HUES6 (cell line): ENCODE results near the gene CAMK1G.

Experiments used
- H3K27ac ChIP-seq: 2 replicates; pipeline ENCODE4 v1.7.0; 2013; ENCODE audit warnings: low read depth, mild to moderate bottlenecking, low read length, inconsistent platforms
- H3K27me3 ChIP-seq: 2 replicates; pipeline ENCODE4 v1.6.1; 2013; ENCODE audit warnings: low read length; ENCODE audit not compliant: control insufficient read depth, insufficient read depth
- H3K36me3 ChIP-seq: 2 replicates; pipeline ENCODE4 v1.6.1; 2013; ENCODE audit warnings: low read length; ENCODE audit not compliant: control insufficient read depth, insufficient read depth
- H3K4me1 ChIP-seq: 2 replicates; pipeline ENCODE4 v1.6.1; 2013; ENCODE audit warnings: low read length; ENCODE audit not compliant: control insufficient read depth, insufficient read depth
- H3K4me3 ChIP-seq: 2 replicates; pipeline ENCODE4 v1.5.1; 2013; ENCODE audit warnings: low read depth, low read length
- H3K9ac ChIP-seq: one replicate; pipeline ENCODE4 v1.6.1; 2013; ENCODE audit warnings: mild to moderate bottlenecking, low read length
- H3K9me3 ChIP-seq: 2 replicates; pipeline ENCODE4 v1.6.1; 2013; ENCODE audit warnings: low read depth, low read length; ENCODE audit not compliant: control insufficient read depth, insufficient read depth

CAMK1G gene

DNA sequence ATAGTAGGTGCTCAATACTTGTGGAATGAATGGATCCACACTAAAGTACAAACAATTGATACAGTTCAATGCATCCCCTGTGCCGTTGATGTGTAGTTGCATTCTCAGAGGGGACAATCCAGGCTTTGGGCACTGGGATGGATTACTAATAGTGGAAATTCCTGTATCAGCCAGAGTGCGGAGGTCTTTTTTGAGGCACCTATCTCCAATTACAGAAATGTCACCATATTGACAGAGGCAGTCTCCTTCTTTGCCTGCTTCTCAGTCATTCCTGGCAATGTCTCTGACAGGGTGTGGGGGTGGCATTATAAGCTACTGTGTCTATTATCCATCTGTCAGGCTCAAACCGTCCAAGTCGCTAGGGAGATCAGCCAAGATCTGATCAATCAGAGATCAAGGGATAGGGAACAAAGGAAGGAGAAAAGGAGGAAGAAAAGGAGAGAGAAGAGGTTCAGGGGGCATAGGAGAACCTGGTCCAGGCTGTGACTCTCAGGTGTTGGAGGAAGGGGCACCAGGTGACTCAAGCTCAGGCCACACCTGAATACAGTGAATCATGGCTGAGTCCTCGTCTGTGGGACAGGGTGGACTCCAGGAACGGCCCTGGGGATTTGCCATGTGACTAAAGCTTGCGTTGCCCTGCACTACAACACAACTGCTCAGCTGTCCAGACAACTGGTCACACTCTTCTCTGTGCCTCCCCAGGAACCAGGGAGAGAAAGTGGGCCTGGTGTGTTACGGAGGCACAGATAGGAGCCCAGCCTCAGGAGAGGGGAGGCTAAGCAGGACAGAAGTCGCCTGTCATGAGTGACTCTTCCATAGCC, 72.1 kb downstream of the CAMK1G start:
- H3K27ac ChIP-seq = no peak overlapping the region
- H3K36me3 ChIP-seq = no peaks in the 10 kb centered on the region
- peaks cover 25% of the 10 kb centered on the region for H3K4me1 ChIP-seq
- no peaks in the 10 kb centered on the region for H3K27me3 ChIP-seq
- no peak overlapping the region for H3K4me3 ChIP-seq
- no peak overlapping the region for H3K9ac ChIP-seq
- no peaks in the 10 kb centered on the region for H3K9me3 ChIP-seq

DNA sequence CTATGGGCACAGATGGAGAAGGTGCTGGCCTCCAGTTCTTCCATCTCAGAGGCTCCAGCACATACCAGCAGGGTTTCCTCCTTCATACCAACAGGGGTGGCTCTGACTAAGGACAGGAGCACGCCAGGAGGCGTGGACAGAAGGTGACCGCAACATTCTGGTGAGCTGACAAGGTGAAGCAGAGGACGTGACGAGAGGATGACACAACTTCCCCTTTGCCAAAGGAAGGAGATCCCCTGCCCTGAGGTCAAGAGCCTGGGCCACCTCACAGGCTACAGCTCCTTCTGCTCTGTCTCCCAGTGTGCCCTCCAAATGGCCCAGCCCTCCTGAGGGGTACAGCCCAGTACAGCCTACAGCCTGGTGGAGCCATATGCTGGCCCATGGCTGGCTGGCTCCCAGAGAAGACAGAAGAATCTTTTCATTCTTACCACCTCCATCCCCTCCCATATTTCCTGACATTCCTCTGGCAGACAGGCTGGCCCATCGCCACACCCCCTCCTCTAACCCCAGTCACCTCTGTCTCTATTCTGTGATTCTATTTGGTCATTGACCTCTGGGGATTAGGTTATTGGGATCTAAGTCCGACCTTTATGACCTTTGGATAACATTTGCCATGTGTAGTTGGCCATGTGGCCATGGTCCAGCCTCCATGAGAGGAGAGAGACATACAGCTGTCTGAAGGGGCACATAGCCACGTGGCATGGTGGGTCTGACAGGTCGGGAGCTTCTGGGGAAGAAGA, 73.8 kb downstream of the CAMK1G start:
- no peaks in the 10 kb centered on the region for H3K9me3 ChIP-seq
- no peak overlapping the region for H3K4me3 ChIP-seq
- H3K27me3 ChIP-seq = no peaks in the 10 kb centered on the region
- H3K36me3 ChIP-seq = no peaks in the 10 kb centered on the region
- peaks cover 16% of the 10 kb centered on the region for H3K4me1 ChIP-seq
- H3K9ac ChIP-seq = no peak overlapping the region
- H3K27ac ChIP-seq = no peak overlapping the region

DNA sequence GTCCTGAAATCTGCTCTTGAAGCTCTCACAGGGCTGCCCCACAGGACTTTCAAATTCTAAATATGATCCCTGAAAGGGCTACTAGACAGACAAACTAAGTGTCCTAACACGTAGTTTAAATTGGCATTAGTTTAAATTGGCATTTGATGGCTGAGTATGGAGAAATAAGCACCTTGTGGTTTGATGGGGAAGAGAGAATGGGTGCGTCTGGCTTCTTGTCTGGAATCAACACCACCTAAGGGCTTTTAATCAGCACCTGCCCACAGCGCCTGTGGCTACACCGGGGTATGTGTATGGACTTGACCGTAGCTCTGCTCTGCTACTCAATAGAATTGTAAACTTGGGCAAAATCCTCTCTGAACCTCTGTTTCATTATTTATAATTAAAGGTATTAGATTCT, 74.4 kb downstream of the CAMK1G start:
- Histone ChIP-seq H3K4me1 (peaks cover 10% of the 10 kb centered on the region), H3K27ac (no peak overlapping the region)

DNA sequence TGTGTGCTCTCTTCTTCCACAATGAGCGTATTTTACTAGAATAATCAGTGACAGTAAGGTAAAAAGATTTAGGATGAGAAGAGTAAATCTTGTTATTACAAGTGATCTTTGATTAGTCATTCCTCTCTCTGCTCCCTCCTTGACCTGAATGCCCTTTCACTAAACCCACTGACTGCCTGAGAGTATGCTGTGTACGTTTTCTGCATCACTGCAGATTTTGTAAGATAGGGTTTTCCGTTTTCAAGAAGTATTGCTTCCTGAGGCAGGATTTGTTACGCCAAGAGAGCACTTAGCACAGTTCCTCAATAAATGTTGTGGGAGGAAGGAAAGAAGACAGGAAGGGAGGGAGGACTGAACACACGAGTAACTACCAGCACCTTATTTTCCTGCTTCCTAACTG, 76.4 kb downstream of the CAMK1G start:
- H3K4me3 ChIP-seq = no peak overlapping the region
- no peaks in the 10 kb centered on the region for H3K9me3 ChIP-seq
- no peaks in the 10 kb centered on the region for H3K4me1 ChIP-seq
- no peak overlapping the region for H3K27ac ChIP-seq
- no peaks in the 10 kb centered on the region for H3K27me3 ChIP-seq
- H3K9ac ChIP-seq = no peak overlapping the region
- no peaks in the 10 kb centered on the region for H3K36me3 ChIP-seq

More for the DNA sequence above, 74.4 kb downstream of the CAMK1G start:
- no peaks in the 10 kb centered on the region for H3K36me3 ChIP-seq
- H3K4me3 ChIP-seq = no peak overlapping the region
- no peak overlapping the region for H3K9ac ChIP-seq
- H3K27me3 ChIP-seq = no peaks in the 10 kb centered on the region
- no peaks in the 10 kb centered on the region for H3K9me3 ChIP-seq

DNA sequence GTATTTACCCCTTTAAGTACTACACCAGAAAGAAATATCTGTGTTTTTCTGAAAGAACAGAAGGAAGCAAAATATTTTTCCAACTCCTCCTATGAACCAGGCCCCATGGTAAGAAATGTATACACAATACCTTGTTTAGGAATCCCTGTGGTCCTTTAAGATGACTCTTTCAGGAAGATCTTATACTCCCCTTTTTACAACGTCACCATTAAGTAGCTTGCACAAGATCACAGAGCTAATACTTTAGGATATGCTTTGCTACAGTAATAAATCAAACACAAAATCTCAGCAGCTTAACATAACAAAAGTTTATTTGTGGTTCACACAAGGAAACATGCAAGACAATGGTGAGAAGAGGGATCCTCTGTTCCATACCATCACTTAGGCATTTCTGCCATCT, 77.6 kb downstream of the CAMK1G start:
- H3K36me3 ChIP-seq = no peaks in the 10 kb centered on the region
- no peaks in the 10 kb centered on the region for H3K27me3 ChIP-seq
- H3K27ac ChIP-seq = no peak overlapping the region
- no peak overlapping the region for H3K4me3 ChIP-seq
- no peaks in the 10 kb centered on the region for H3K9me3 ChIP-seq
- H3K9ac ChIP-seq = no peak overlapping the region
- no peaks in the 10 kb centered on the region for H3K4me1 ChIP-seq

DNA sequence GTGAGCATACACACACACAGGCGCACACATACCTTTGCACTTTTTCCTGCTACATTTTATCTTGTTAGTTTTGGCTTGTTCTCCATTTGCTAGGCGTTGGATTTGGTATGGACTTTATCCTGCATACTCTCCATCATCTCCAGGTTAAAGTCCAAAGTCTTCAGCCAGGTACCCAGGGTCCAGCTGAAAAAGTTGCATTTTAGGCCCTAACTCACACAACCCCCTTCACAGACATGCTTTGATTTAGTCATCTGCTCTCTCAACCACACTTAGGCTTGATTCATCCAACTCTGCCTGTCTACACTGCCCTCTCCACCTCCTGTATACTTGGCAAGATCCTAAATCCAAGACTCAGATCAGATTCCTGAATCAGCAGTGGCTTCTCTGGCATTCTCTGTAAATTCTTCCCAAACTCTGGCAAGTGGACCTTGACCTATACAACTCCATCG, 79.4 kb downstream of the CAMK1G start:
- H3K9ac ChIP-seq = no peak overlapping the region
- H3K9me3 ChIP-seq = no peaks in the 10 kb centered on the region
- H3K4me3 ChIP-seq = no peak overlapping the region
- H3K36me3 ChIP-seq = no peaks in the 10 kb centered on the region
- H3K4me1 ChIP-seq = no peaks in the 10 kb centered on the region
- H3K27ac ChIP-seq = no peak overlapping the region
- no peaks in the 10 kb centered on the region for H3K27me3 ChIP-seq
